Measurements from ENCODE around the gene SURF2.

DNA sequence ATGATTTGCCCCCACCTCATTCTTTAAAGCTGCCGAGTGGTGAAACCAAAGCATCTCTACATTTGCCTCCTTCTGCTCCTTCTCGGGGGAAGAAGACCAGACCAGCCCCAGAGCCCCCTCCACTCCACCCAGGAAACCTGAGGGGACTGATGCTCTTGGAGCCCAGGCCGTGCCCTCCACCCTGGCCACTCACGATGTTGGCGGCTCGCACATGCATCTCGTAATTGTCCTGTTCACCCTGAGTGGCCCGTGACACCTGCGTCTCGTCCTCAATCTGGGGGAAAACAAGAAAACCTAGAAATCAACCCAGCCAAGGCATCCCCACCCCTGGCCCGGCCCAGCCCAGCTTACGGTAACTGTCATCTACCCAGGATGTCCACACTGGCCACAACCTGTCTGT is 11.4 kb upstream of the SURF2 start:
- no peak for TF ChIP-seq SP1 (IDR thresholded peaks at IDR 0.05; ENCODE audit: low read depth)
- TF ChIP-seq, protein P1, sequence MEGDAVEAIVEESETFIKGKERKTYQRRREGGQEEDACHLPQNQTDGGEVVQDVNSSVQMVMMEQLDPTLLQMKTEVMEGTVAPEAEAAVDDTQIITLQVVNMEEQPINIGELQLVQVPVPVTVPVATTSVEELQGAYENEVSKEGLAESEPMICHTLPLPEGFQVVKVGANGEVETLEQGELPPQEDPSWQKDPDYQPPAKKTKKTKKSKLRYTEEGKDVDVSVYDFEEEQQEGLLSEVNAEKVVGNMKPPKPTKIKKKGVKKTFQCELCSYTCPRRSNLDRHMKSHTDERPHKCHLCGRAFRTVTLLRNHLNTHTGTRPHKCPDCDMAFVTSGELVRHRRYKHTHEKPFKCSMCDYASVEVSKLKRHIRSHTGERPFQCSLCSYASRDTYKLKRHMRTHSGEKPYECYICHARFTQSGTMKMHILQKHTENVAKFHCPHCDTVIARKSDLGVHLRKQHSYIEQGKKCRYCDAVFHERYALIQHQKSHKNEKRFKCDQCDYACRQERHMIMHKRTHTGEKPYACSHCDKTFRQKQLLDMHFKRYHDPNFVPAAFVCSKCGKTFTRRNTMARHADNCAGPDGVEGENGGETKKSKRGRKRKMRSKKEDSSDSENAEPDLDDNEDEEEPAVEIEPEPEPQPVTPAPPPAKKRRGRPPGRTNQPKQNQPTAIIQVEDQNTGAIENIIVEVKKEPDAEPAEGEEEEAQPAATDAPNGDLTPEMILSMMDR (IDR thresholded peaks at IDR 0.05 in 2 of 3, conservative IDR thresholded peaks at IDR 0.05 in 1 of 3; ENCODE audit: borderline replicate concordance in 1 of 3, insufficient read depth in 1 of 3, low read depth in 2 of 3, low read length in 2 of 3): no peak
- TF ChIP-seq POLR2A (IDR thresholded peaks at IDR 0.05; ENCODE audit: borderline replicate concordance, extremely low read depth, insufficient read depth, insufficient read length): no peak
- TF ChIP-seq SRF (IDR thresholded peaks at IDR 0.05; ENCODE audit: low read depth): no peak
- no peak for TF ChIP-seq EZH2phosphoT487 (IDR thresholded peaks at IDR 0.05; ENCODE audit: borderline replicate concordance)
